ENCODE results near the gene MRAP2.
"Not testable (repeated sequence)": the region's sequence is repeated elsewhere in the genome, so short reads cannot be mapped to it uniquely, and the experiment has no call there.

The MRAP2 gene

GRCh38 chr6:84107495-84107894 lies 73.9 kb downstream of the MRAP2 start:
- Histone ChIP-seq H3K23ac (ENCODE audit: low read length in 2 of 2) (no peak overlapping the region), H2BK120ac (ENCODE audit: low read depth, low read length) (no peak overlapping the region), H3K4ac (ENCODE audit: low read depth in 1 of 2, low read length in 2 of 2) (no peak overlapping the region), H3K9ac (ENCODE audit: low read length) (no peak overlapping the region), H3K27me3 (ENCODE audit: control insufficient read depth in 1 of 2, insufficient read depth in 1 of 2, low read length in 2 of 2) (no peaks in the 10 kb centered on the region), H3K79me1 (replicated peaks; ENCODE audit: low read length, poor library complexity, severe bottlenecking) (no peaks in the 10 kb centered on the region), H3K18ac (ENCODE audit: low read depth in 1 of 2, low read length in 2 of 2) (no peak overlapping the region), H2BK5ac (ENCODE audit: low read depth, low read length, poor library complexity, severe bottlenecking) (no peak overlapping the region), H3K4me3 (ENCODE audit: insufficient read depth in 1 of 2, low read depth in 1 of 2, low read length in 2 of 2) (no peak overlapping the region), H3K4me2 (ENCODE audit: low read length, poor library complexity, severe bottlenecking) (no peak overlapping the region), H2AFZ (ENCODE audit: low read depth, low read length) (no peak overlapping the region), H3K4me1 (ENCODE audit: control insufficient read depth, insufficient read depth, low read depth, low read length) (no peaks in the 10 kb centered on the region), H4K8ac (ENCODE audit: low read length) (no peak overlapping the region), H3K14ac (ENCODE audit: low read length in 2 of 2) (no peak overlapping the region), H2BK12ac (ENCODE audit: low read length in 2 of 2) (no peak overlapping the region), H4K91ac (ENCODE audit: low read length) (no peak overlapping the region), H3K36me3 (ENCODE audit: control insufficient read depth in 1 of 2, insufficient read depth in 2 of 2, low read depth in 1 of 2, low read length in 2 of 2) (no peaks in the 10 kb centered on the region), H3K9me3 (ENCODE audit: control insufficient read depth, low read length) (no peaks in the 10 kb centered on the region), H2AK5ac (ENCODE audit: low read length, severe bottlenecking) (no peak overlapping the region), H2BK15ac (ENCODE audit: low read depth, poor library complexity, severe bottlenecking) (no peak overlapping the region), H3K27ac (ENCODE audit: low read length, poor library complexity, severe bottlenecking) (no peak overlapping the region)
- DNase-seq, result no peak

- not testable (repeated sequence) for H2BK15ac ChIP-seq (ENCODE audit: low read depth, poor library complexity, severe bottlenecking); H3K23ac ChIP-seq (ENCODE audit: low read length in 2 of 2); H3K36me3 ChIP-seq (ENCODE audit: control insufficient read depth in 1 of 2, insufficient read depth in 2 of 2, low read depth in 1 of 2, low read length in 2 of 2); H2AK5ac ChIP-seq (ENCODE audit: low read length, severe bottlenecking); H2BK120ac ChIP-seq (ENCODE audit: low read depth, low read length); H3K18ac ChIP-seq (ENCODE audit: low read depth in 1 of 2, low read length in 2 of 2); H3K27ac ChIP-seq (ENCODE audit: low read length, poor library complexity, severe bottlenecking); H3K4ac ChIP-seq (ENCODE audit: low read depth in 1 of 2, low read length in 2 of 2); H3K14ac ChIP-seq (ENCODE audit: low read length in 2 of 2); H4K8ac ChIP-seq (ENCODE audit: low read length); H2BK5ac ChIP-seq (ENCODE audit: low read depth, low read length, poor library complexity, severe bottlenecking); H2AFZ ChIP-seq (ENCODE audit: low read depth, low read length); H3K79me1 ChIP-seq (replicated peaks; ENCODE audit: low read length, poor library complexity, severe bottlenecking); H2BK12ac ChIP-seq (ENCODE audit: low read length in 2 of 2); H3K4me2 ChIP-seq (ENCODE audit: low read length, poor library complexity, severe bottlenecking); H3K9me3 ChIP-seq (ENCODE audit: control insufficient read depth, low read length); H3K27me3 ChIP-seq (ENCODE audit: control insufficient read depth in 1 of 2, insufficient read depth in 1 of 2, low read length in 2 of 2); H3K4me1 ChIP-seq (ENCODE audit: control insufficient read depth, insufficient read depth, low read depth, low read length); H4K91ac ChIP-seq (ENCODE audit: low read length); H3K9ac ChIP-seq (ENCODE audit: low read length); DNase-seq; H3K4me3 ChIP-seq (ENCODE audit: insufficient read depth in 1 of 2, low read depth in 1 of 2, low read length in 2 of 2)
- WGBS, result no CpG with 5 or more reads among the region's 1 CpG
These were observed 77.8 kb downstream of the MRAP2 start for GRCh38 chr6:84111351-84111750.

DNA sequence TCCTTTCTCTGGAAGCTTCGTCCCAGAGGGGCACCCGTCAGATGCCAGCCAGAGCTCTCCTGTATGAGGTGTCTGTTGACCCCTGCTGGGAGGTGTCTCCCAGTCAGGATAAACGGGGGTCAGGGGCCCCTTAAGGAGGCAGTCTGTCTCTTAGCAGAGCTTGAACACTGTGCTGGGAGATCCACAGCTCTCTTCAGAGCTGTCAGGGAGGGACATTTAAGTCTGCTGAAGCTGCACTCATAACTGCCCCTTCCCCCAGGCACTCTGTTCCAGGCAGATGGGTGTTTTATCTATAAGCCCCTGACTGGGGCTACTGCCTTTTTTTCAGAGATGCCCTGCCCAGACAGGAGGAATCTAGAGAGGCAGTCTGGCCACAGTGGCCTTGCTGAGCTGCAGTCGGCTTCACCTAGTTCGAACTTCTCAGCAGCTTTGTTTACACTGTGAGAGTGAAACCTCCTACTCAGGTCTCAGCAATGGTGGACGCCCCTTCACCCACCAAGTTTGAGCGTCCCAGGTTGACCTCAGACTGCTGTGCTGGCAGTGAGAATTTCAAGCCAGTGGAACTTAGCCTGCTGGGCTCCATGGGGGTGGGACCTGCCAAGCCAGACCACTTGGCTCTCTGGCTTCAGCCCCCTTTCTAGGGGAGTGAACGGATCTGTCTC lies 81.5 kb downstream of the MRAP2 start:
- H3K27ac ChIP-seq (ENCODE audit: low read length, poor library complexity, severe bottlenecking); H2BK15ac ChIP-seq (ENCODE audit: low read depth, poor library complexity, severe bottlenecking); H3K9me3 ChIP-seq (ENCODE audit: control insufficient read depth, low read length); H3K18ac ChIP-seq (ENCODE audit: low read depth in 1 of 2, low read length in 2 of 2); H2BK5ac ChIP-seq (ENCODE audit: low read depth, low read length, poor library complexity, severe bottlenecking); H3K79me1 ChIP-seq (replicated peaks; ENCODE audit: low read length, poor library complexity, severe bottlenecking); H2BK12ac ChIP-seq (ENCODE audit: low read length in 2 of 2); H4K8ac ChIP-seq (ENCODE audit: low read length); H3K27me3 ChIP-seq (ENCODE audit: control insufficient read depth in 1 of 2, insufficient read depth in 1 of 2, low read length in 2 of 2); H4K91ac ChIP-seq (ENCODE audit: low read length); H3K23ac ChIP-seq (ENCODE audit: low read length in 2 of 2); H3K4ac ChIP-seq (ENCODE audit: low read depth in 1 of 2, low read length in 2 of 2); H3K4me1 ChIP-seq (ENCODE audit: control insufficient read depth, insufficient read depth, low read depth, low read length); H3K14ac ChIP-seq (ENCODE audit: low read length in 2 of 2); H2AK5ac ChIP-seq (ENCODE audit: low read length, severe bottlenecking); H2AFZ ChIP-seq (ENCODE audit: low read depth, low read length); H3K4me2 ChIP-seq (ENCODE audit: low read length, poor library complexity, severe bottlenecking); H3K36me3 ChIP-seq (ENCODE audit: control insufficient read depth in 1 of 2, insufficient read depth in 2 of 2, low read depth in 1 of 2, low read length in 2 of 2); DNase-seq; H3K4me3 ChIP-seq (ENCODE audit: insufficient read depth in 1 of 2, low read depth in 1 of 2, low read length in 2 of 2); H3K9ac ChIP-seq (ENCODE audit: low read length); H2BK120ac ChIP-seq (ENCODE audit: low read depth, low read length): not testable (repeated sequence)
- WGBS, result 89% methylated on average over 8 of the region's 8 CpGs

DNA sequence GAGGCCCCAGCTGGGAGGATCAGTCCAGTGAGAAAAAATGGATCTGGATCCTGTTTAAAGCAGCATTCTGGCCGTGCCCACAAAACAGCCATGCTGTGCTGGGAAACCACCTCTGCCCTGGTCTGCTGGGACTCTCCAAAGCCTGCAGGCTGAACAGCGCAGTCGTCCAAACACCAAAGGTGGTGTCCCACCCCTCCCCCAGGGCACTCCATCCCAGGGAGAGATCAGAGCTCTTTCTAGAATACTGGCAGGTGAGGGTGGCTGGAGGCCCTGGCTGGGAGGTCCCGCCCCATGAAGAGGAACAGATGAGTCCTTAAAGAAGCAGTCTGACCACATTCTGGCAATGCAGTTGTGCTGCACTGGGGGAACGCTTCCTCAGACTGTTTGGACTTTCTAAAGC lies 84.6 kb downstream of the MRAP2 start:
- no peak overlapping the region for H2BK120ac ChIP-seq (ENCODE audit: low read depth, low read length)
- H3K4me3 ChIP-seq (ENCODE audit: insufficient read depth in 1 of 2, low read depth in 1 of 2, low read length in 2 of 2), result no peak overlapping the region
- H3K4me2 ChIP-seq (ENCODE audit: low read length, poor library complexity, severe bottlenecking), result no peak overlapping the region
- WGBS, result 91% methylated on average over 5 of the region's 5 CpGs
- no peak overlapping the region for H2AK5ac ChIP-seq (ENCODE audit: low read length, severe bottlenecking)
- H3K23ac ChIP-seq (ENCODE audit: low read length in 2 of 2), result no peak overlapping the region
- H3K27me3 ChIP-seq (ENCODE audit: control insufficient read depth in 1 of 2, insufficient read depth in 1 of 2, low read length in 2 of 2), result no peaks in the 10 kb centered on the region
- no peak overlapping the region for H3K14ac ChIP-seq (ENCODE audit: low read length in 2 of 2)
- no peak overlapping the region for H4K91ac ChIP-seq (ENCODE audit: low read length)
- peaks cover 1 to 3% of the 10 kb centered on the region in 2 experiments for H3K36me3 ChIP-seq (ENCODE audit: control insufficient read depth in 1 of 2, insufficient read depth in 2 of 2, low read depth in 1 of 2, low read length in 2 of 2)
- H3K4ac ChIP-seq (ENCODE audit: low read depth in 1 of 2, low read length in 2 of 2), result no peak overlapping the region
- no peak overlapping the region for H3K9ac ChIP-seq (ENCODE audit: low read length)
- no peaks in the 10 kb centered on the region for H3K9me3 ChIP-seq (ENCODE audit: control insufficient read depth, low read length)
- no peak overlapping the region for H2AFZ ChIP-seq (ENCODE audit: low read depth, low read length)
- H3K4me1 ChIP-seq (ENCODE audit: control insufficient read depth, insufficient read depth, low read depth, low read length), result no peaks in the 10 kb centered on the region
- H2BK12ac ChIP-seq (ENCODE audit: low read length in 2 of 2), result no peak overlapping the region
- H3K18ac ChIP-seq (ENCODE audit: low read depth in 1 of 2, low read length in 2 of 2), result no peak overlapping the region
- no peak overlapping the region for H2BK5ac ChIP-seq (ENCODE audit: low read depth, low read length, poor library complexity, severe bottlenecking)
- H3K79me1 ChIP-seq (replicated peaks; ENCODE audit: low read length, poor library complexity, severe bottlenecking), result no peaks in the 10 kb centered on the region
- H4K8ac ChIP-seq (ENCODE audit: low read length), result no peak overlapping the region
- H3K27ac ChIP-seq (ENCODE audit: low read length, poor library complexity, severe bottlenecking), result no peak overlapping the region
- DNase-seq, result no peak
- H2BK15ac ChIP-seq (ENCODE audit: low read depth, poor library complexity, severe bottlenecking), result no peak overlapping the region

Measured in mesenchymal stem cell (in vitro differentiated cells and primary cell).